ENCODE measurements around the gene C6orf47. TPM values are rescaled to one million over a fixed set of nuclear protein-coding genes. Genes with fewer than 3 reads are reported as not detected.
A peak's percentile ranks its signal among the peaks of the same experiment; 100 is the strongest.
"Not testable (repeated sequence)": the region's sequence is repeated elsewhere in the genome, so short reads cannot be mapped to it uniquely, and the experiment has no call there.

Gene C6orf47, protein sequence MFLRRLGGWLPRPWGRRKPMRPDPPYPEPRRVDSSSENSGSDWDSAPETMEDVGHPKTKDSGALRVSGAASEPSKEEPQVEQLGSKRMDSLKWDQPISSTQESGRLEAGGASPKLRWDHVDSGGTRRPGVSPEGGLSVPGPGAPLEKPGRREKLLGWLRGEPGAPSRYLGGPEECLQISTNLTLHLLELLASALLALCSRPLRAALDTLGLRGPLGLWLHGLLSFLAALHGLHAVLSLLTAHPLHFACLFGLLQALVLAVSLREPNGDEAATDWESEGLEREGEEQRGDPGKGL
- polyA plus RNA-seq (2013): 11.8 and 12.0 TPM in 2 replicates

DNA sequence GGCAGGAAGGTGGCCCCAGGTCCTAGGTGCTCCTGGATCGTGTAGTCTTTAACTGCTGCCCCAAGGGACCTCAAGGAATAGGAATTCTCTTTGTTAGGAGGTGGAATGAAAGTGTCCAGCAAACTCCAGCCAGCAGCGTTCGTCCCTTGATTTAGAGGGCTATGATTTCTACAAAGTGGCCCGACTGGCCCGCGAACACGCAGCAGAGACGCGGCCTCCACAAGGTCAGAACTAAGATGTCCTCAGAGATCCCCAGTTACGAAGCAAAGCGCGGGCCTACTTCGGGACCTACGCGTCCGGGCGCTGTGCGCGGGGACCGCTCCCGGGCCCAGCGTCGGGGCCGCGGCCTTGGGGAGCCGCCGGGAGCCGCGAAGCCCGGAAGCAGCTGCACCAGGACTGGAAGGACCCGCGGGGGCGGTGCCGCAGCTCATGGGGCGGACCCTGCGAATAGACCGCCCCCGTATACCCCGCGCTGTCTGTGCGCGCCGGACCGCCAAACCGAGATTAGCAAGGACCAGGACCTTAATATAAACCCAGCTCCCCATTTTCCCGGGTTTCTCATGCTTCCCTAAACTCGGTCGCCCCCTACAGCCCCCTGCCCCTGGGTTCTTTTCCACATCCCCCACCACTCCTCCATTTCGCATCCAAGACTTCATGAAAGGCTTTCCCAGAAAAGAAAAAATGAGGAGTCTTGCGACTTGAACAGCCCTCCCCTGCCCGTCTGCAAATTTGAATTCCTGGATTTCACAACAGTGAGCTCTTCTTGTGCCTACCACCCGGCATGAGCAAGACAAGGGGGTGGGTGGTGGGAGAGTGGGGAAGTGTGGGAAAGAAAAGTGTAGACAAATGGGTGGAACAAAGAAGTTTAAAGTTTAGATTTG, at the start of gene C6orf47:
Gene C6orf47 (minus strand): TSS at position 398 of the 881 bp plus-strand sequence. CDS start 831 bp downstream, outside the sequence.
- H3K79me2 ChIP-seq (ENCODE audit: control insufficient read depth, insufficient read depth, low read length, poor library complexity): peaks cover 25% of the 10 kb centered on the region
- H3K4ac ChIP-seq (ENCODE audit: low read depth, low read length): peak within 1 kb of the TSS; percentile 71
- peak within 1 kb of the TSS; percentile 88 for H3K4me3 ChIP-seq (ENCODE audit: low read depth, low read length)
- peaks cover 18 to 26% of the 10 kb centered on the region in 2 experiments for H3K4me1 ChIP-seq (ENCODE audit: control insufficient read depth in 1 of 2, insufficient read depth in 2 of 2, low read length in 2 of 2)
- H3K79me1 ChIP-seq (ENCODE audit: low read length): peaks cover 20% of the 10 kb centered on the region
- peak; percentile 69 to 73 for DNase-seq
- H3K14ac ChIP-seq (ENCODE audit: low read length): peak within 1 kb of the TSS; percentile 90
- H4K8ac ChIP-seq (ENCODE audit: low read depth, low read length): peak within 1 kb of the TSS; percentile 93
- H4K91ac ChIP-seq (ENCODE audit: low read depth, low read length): peak within 1 kb of the TSS; percentile 74
- H3K27ac ChIP-seq (ENCODE audit: low read depth, low read length): peak within 1 kb of the TSS; percentile 85
- H3K36me3 ChIP-seq (ENCODE audit: control insufficient read depth in 1 of 2, insufficient read depth in 2 of 2, low read length in 2 of 2): peaks cover 18 to 25% of the 10 kb centered on the region in 2 experiments
- H3K4me2 ChIP-seq (ENCODE audit: low read length): peak within 1 kb of the TSS; percentile 84
- H3K23ac ChIP-seq (ENCODE audit: low read length): peak within 1 kb of the TSS; percentile 44
- peak within 1 kb of the TSS; percentile 75 for H2BK120ac ChIP-seq (ENCODE audit: insufficient read depth, low read length, poor library complexity)
- no peaks in the 10 kb centered on the region for H3K27me3 ChIP-seq (ENCODE audit: insufficient read depth, low read length)
- peak within 1 kb of the TSS; percentile 79 for H3K18ac ChIP-seq (ENCODE audit: low read length)
- no peak within 1 kb of the TSS for H2BK12ac ChIP-seq (ENCODE audit: low read length)
- H2AK5ac ChIP-seq (ENCODE audit: low read length): peak within 1 kb of the TSS; percentile 97
- peak within 1 kb of the TSS; percentile 93 for H4K12ac ChIP-seq (ENCODE audit: low read depth, low read length)
- peak within 1 kb of the TSS; percentile 55 for H2BK5ac ChIP-seq (ENCODE audit: low read depth, low read length, poor library complexity)
- H2AFZ ChIP-seq (ENCODE audit: insufficient read depth, low read length, poor library complexity): peak within 1 kb of the TSS; percentile 46
- no CpG with 5 or more reads among the region's 52 CpGs for WGBS (ENCODE audit: extremely low coverage, insufficient coverage, insufficient read length)
- no peaks in the 10 kb centered on the region for H3K9me3 ChIP-seq (ENCODE audit: insufficient read depth, low read depth, low read length)
- H3K9ac ChIP-seq (ENCODE audit: low read length): peak within 1 kb of the TSS; percentile 93

DNA sequence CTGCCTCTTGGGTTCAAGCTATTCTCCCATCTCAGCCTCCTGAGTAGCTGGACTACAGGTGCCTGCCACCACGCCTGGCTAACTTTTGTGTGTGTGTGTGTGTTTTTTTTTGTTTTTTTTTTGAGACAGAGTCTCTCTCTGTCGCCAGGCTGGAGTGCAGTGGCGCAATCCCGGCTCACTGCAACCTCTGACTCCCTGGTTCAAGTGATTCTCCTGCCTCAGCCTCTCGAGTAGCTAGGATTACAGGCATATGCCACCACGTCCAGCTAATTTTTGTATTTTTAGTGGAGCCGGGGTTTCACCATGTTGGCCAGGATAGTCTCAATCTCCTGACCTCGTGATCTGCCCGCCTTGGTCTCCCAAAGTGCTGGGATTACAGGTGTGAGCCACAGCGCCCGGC, 48.6 kb upstream of the C6orf47 start:
- not testable (repeated sequence) for H3K36me3 ChIP-seq (ENCODE audit: control insufficient read depth in 1 of 2, insufficient read depth in 2 of 2, low read length in 2 of 2); H2AFZ ChIP-seq (ENCODE audit: insufficient read depth, low read length, poor library complexity); H3K4me2 ChIP-seq (ENCODE audit: low read length); H3K23ac ChIP-seq (ENCODE audit: low read length); H3K4me1 ChIP-seq (ENCODE audit: control insufficient read depth in 1 of 2, insufficient read depth in 2 of 2, low read length in 2 of 2); H2BK120ac ChIP-seq (ENCODE audit: insufficient read depth, low read length, poor library complexity); H2AK5ac ChIP-seq (ENCODE audit: low read length); H3K27me3 ChIP-seq (ENCODE audit: insufficient read depth, low read length); H4K12ac ChIP-seq (ENCODE audit: low read depth, low read length); H3K27ac ChIP-seq (ENCODE audit: low read depth, low read length); H3K14ac ChIP-seq (ENCODE audit: low read length); H3K79me1 ChIP-seq (ENCODE audit: low read length); H2BK12ac ChIP-seq (ENCODE audit: low read length); H3K18ac ChIP-seq (ENCODE audit: low read length); H2BK5ac ChIP-seq (ENCODE audit: low read depth, low read length, poor library complexity); H3K79me2 ChIP-seq (ENCODE audit: control insufficient read depth, insufficient read depth, low read length, poor library complexity); H4K8ac ChIP-seq (ENCODE audit: low read depth, low read length); H3K9ac ChIP-seq (ENCODE audit: low read length); H3K4me3 ChIP-seq (ENCODE audit: low read depth, low read length); H4K91ac ChIP-seq (ENCODE audit: low read depth, low read length); DNase-seq; H3K4ac ChIP-seq (ENCODE audit: low read depth, low read length); H3K9me3 ChIP-seq (ENCODE audit: insufficient read depth, low read depth, low read length)
- no CpG with 5 or more reads among the region's 11 CpGs for WGBS (ENCODE audit: extremely low coverage, insufficient coverage, insufficient read length)

DNA sequence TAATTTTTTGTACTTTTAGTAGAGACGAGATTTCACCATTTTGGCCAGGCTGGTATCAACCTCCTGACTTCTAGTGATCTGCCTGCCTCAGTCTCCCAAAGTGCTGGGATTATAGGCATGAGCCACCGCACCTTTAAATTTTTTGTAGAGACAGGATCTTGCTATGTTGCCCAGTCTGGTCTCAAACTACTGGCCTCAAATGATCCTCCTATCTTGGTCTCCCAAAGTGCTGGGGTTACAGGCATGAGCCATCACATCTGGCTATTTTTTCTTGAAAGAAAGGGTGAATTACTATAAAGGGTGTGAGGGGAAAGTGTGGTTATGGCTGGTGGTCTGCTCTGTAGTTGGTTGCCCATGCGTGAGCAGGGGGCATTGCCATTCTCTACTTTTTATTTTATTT, 47.6 kb upstream of the C6orf47 start:
- no peak overlapping the region for H3K27ac ChIP-seq (ENCODE audit: low read depth, low read length)
- H4K12ac ChIP-seq (ENCODE audit: low read depth, low read length): no peak overlapping the region
- no peaks in the 10 kb centered on the region for H3K79me2 ChIP-seq (ENCODE audit: control insufficient read depth, insufficient read depth, low read length, poor library complexity)
- H3K9me3 ChIP-seq (ENCODE audit: insufficient read depth, low read depth, low read length): peaks cover 2% of the 10 kb centered on the region
- H4K91ac ChIP-seq (ENCODE audit: low read depth, low read length): no peak overlapping the region
- H4K8ac ChIP-seq (ENCODE audit: low read depth, low read length): no peak overlapping the region
- no peaks in the 10 kb centered on the region for H3K79me1 ChIP-seq (ENCODE audit: low read length)
- no peaks in the 10 kb centered on the region for H3K36me3 ChIP-seq (ENCODE audit: control insufficient read depth in 1 of 2, insufficient read depth in 2 of 2, low read length in 2 of 2)
- H3K9ac ChIP-seq (ENCODE audit: low read length): no peak overlapping the region
- DNase-seq: no peak
- H3K18ac ChIP-seq (ENCODE audit: low read length): no peak overlapping the region
- H3K23ac ChIP-seq (ENCODE audit: low read length): no peak overlapping the region
- H2BK120ac ChIP-seq (ENCODE audit: insufficient read depth, low read length, poor library complexity): no peak overlapping the region
- H3K14ac ChIP-seq (ENCODE audit: low read length): no peak overlapping the region
- H2BK12ac ChIP-seq (ENCODE audit: low read length): no peak overlapping the region
- H3K4me3 ChIP-seq (ENCODE audit: low read depth, low read length): no peak overlapping the region
- H3K4ac ChIP-seq (ENCODE audit: low read depth, low read length): no peak overlapping the region
- no CpG with 5 or more reads among the region's 3 CpGs for WGBS (ENCODE audit: extremely low coverage, insufficient coverage, insufficient read length)
- H3K4me1 ChIP-seq (ENCODE audit: control insufficient read depth in 1 of 2, insufficient read depth in 2 of 2, low read length in 2 of 2): no peaks in the 10 kb centered on the region
- H3K4me2 ChIP-seq (ENCODE audit: low read length): no peak overlapping the region
- no peaks in the 10 kb centered on the region for H3K27me3 ChIP-seq (ENCODE audit: insufficient read depth, low read length)
- no peak overlapping the region for H2AFZ ChIP-seq (ENCODE audit: insufficient read depth, low read length, poor library complexity)
- H2AK5ac ChIP-seq (ENCODE audit: low read length): no peak overlapping the region
- no peak overlapping the region for H2BK5ac ChIP-seq (ENCODE audit: low read depth, low read length, poor library complexity)

DNA sequence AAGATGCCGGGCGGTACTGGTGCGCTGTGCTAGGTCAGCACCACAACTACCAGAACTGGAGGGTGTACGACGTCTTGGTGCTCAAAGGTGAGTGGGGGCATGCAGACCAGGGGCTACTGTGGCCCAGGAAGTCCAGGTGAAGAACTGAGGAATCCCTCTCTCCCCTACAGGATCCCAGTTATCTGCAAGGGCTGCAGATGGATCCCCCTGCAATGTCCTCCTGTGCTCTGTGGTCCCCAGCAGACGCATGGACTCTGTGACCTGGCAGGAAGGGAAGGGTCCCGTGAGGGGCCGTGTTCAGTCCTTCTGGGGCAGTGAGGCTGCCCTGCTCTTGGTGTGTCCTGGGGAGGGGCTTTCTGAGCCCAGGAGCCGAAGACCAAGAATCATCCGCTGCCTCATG, 47.1 kb upstream of the C6orf47 start:
- H3K27me3 ChIP-seq (ENCODE audit: insufficient read depth, low read length): no peaks in the 10 kb centered on the region
- H3K23ac ChIP-seq (ENCODE audit: low read length): no peak overlapping the region
- no peak overlapping the region for H3K14ac ChIP-seq (ENCODE audit: low read length)
- H2BK5ac ChIP-seq (ENCODE audit: low read depth, low read length, poor library complexity): no peak overlapping the region
- H2BK12ac ChIP-seq (ENCODE audit: low read length): no peak overlapping the region
- H3K9me3 ChIP-seq (ENCODE audit: insufficient read depth, low read depth, low read length): peaks cover 2% of the 10 kb centered on the region
- no peak for DNase-seq
- peaks cover 1% of the 10 kb centered on the region for H3K79me2 ChIP-seq (ENCODE audit: control insufficient read depth, insufficient read depth, low read length, poor library complexity)
- no peaks in the 10 kb centered on the region for H3K4me1 ChIP-seq (ENCODE audit: control insufficient read depth in 1 of 2, insufficient read depth in 2 of 2, low read length in 2 of 2)
- no peak overlapping the region for H3K9ac ChIP-seq (ENCODE audit: low read length)
- peaks cover 4% of the 10 kb centered on the region for H3K79me1 ChIP-seq (ENCODE audit: low read length)
- no peak overlapping the region for H3K18ac ChIP-seq (ENCODE audit: low read length)
- WGBS (ENCODE audit: extremely low coverage, insufficient coverage, insufficient read length): no CpG with 5 or more reads among the region's 10 CpGs
- no peak overlapping the region for H2BK120ac ChIP-seq (ENCODE audit: insufficient read depth, low read length, poor library complexity)
- H3K4ac ChIP-seq (ENCODE audit: low read depth, low read length): no peak overlapping the region
- H3K4me2 ChIP-seq (ENCODE audit: low read length): no peak overlapping the region
- H4K91ac ChIP-seq (ENCODE audit: low read depth, low read length): no peak overlapping the region
- H3K4me3 ChIP-seq (ENCODE audit: low read depth, low read length): no peak overlapping the region
- H4K12ac ChIP-seq (ENCODE audit: low read depth, low read length): no peak overlapping the region
- no peak overlapping the region for H2AK5ac ChIP-seq (ENCODE audit: low read length)
- no peak overlapping the region for H2AFZ ChIP-seq (ENCODE audit: insufficient read depth, low read length, poor library complexity)
- no peak overlapping the region for H4K8ac ChIP-seq (ENCODE audit: low read depth, low read length)
- H3K36me3 ChIP-seq (ENCODE audit: control insufficient read depth in 1 of 2, insufficient read depth in 2 of 2, low read length in 2 of 2): no peaks in the 10 kb centered on the region
- no peak overlapping the region for H3K27ac ChIP-seq (ENCODE audit: low read depth, low read length)
